ENCODE measurements around the gene MYO5A.

- TF ChIP-seq, protein P1, sequence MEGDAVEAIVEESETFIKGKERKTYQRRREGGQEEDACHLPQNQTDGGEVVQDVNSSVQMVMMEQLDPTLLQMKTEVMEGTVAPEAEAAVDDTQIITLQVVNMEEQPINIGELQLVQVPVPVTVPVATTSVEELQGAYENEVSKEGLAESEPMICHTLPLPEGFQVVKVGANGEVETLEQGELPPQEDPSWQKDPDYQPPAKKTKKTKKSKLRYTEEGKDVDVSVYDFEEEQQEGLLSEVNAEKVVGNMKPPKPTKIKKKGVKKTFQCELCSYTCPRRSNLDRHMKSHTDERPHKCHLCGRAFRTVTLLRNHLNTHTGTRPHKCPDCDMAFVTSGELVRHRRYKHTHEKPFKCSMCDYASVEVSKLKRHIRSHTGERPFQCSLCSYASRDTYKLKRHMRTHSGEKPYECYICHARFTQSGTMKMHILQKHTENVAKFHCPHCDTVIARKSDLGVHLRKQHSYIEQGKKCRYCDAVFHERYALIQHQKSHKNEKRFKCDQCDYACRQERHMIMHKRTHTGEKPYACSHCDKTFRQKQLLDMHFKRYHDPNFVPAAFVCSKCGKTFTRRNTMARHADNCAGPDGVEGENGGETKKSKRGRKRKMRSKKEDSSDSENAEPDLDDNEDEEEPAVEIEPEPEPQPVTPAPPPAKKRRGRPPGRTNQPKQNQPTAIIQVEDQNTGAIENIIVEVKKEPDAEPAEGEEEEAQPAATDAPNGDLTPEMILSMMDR (conservative IDR thresholded peaks at IDR 0.05): no peak
- TF ChIP-seq ZFX (IDR thresholded peaks at IDR 0.05): no peak
Observed at GRCh38 chr15:52415628-52416027, 113.1 kb downstream of the MYO5A start.

Measured in C4-2B (cell line).